ENCODE data around the gene TDG.
"Not testable (repeated sequence)": the region's sequence is repeated elsewhere in the genome, so short reads cannot be mapped to it uniquely, and the experiment has no call there.

The TDG gene

DNA sequence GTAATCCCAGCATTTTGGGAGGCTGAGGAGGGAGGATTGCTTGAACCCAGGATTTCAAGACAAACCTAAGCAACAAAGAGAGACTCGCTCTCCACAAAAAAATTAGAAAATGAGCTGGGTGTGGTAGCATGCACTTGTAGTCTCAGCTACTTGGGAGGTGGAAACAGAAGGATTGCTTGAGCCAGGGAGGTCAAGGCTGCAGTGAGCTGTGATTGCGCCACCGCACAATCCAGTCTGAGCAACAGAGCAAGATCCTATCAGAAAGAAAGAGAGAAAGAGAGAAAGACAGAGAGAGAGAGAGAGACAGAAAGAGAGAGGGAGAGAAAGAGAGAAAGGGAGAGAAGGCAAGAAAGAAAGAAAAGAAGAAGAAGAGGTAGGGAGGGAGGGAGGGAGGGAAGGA, 37.0 kb downstream of the TDG start:
- H3K36me3 ChIP-seq (ENCODE audit: control insufficient read depth, insufficient read depth, low read length): no peaks in the 10 kb centered on the region
- no peak overlapping the region for H3K9ac ChIP-seq (ENCODE audit: low read depth, low read length)
- no peaks in the 10 kb centered on the region for H3K9me3 ChIP-seq (ENCODE audit: control insufficient read depth, insufficient read depth, low read length)
- no peaks in the 10 kb centered on the region for H3K4me1 ChIP-seq (ENCODE audit: control insufficient read depth, insufficient read depth, low read length)
- no peaks in the 10 kb centered on the region for H3K27me3 ChIP-seq (ENCODE audit: control insufficient read depth, insufficient read depth, low read length)
- no peak overlapping the region for H3K4me3 ChIP-seq (ENCODE audit: low read depth, low read length)

DNA sequence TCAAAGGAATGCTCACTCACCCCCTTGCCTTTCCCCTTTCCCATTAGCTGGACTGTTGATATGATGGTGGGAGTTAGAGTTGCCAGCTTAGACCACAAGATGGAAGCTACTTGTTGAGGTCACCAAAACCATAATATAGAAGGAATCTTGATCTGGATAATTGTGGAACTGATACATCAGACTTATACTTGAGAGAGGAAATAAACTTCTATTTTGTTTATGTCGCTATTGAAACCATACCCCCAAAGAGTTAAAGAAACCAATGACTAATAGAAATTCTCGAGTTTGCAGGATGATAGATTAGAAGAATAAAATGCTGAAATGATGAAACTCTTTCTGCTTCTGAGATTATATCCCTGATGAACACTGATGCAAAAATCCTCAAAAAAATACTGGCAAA, 37.9 kb downstream of the TDG start:
- no peaks in the 10 kb centered on the region for H3K36me3 ChIP-seq (ENCODE audit: control insufficient read depth, insufficient read depth, low read length)
- H3K4me1 ChIP-seq (ENCODE audit: control insufficient read depth, insufficient read depth, low read length): no peaks in the 10 kb centered on the region
- H3K4me3 ChIP-seq (ENCODE audit: low read depth, low read length): no peak overlapping the region
- H3K27me3 ChIP-seq (ENCODE audit: control insufficient read depth, insufficient read depth, low read length): no peaks in the 10 kb centered on the region
- no peaks in the 10 kb centered on the region for H3K9me3 ChIP-seq (ENCODE audit: control insufficient read depth, insufficient read depth, low read length)
- H3K9ac ChIP-seq (ENCODE audit: low read depth, low read length): no peak overlapping the region

DNA sequence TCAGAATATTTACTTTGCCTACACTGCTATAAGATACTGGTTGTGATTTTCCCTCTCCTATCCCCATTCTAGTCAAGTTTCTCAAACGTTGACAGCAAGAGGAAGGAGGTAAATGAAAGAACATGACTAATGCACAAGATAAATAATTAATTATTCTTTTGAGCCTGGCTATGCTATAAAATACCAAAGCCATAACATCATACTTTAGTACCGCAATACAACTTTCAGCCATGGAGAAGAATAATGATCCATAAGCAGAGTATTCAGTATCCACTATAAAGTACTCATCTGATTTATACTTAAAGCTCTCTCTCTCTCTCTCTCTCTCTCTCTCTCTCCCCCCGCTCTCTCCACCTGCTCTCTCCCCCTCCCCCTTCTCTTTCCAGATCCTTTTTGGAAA, 41.3 kb downstream of the TDG start:
- H3K9ac ChIP-seq (ENCODE audit: low read depth, low read length): no peak overlapping the region
- no peak overlapping the region for H3K4me3 ChIP-seq (ENCODE audit: low read depth, low read length)
- no peaks in the 10 kb centered on the region for H3K4me1 ChIP-seq (ENCODE audit: control insufficient read depth, insufficient read depth, low read length)
- no peaks in the 10 kb centered on the region for H3K9me3 ChIP-seq (ENCODE audit: control insufficient read depth, insufficient read depth, low read length)
- H3K36me3 ChIP-seq (ENCODE audit: control insufficient read depth, insufficient read depth, low read length): no peaks in the 10 kb centered on the region
- H3K27me3 ChIP-seq (ENCODE audit: control insufficient read depth, insufficient read depth, low read length): no peaks in the 10 kb centered on the region

DNA sequence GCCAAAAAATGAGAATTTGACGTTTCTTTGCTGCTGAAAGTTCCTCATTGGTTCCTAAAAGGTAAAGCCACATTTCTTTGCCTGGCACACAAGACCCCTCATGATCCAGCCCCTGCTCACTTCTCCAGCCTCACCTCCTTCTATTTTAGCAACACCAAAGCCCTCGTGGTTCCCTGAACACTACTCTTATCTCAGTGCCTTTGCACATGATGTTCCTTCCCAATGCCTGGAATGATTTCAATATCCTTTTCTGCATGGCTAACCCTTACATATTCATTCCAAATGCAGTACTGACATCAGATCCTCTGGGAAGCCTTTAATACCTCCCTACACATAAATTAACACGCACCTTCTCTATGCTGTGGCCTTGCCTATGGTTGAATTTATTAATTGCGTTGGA, 44.4 kb downstream of the TDG start:
- Histone ChIP-seq H3K27me3 (ENCODE audit: control insufficient read depth, insufficient read depth, low read length) (no peaks in the 10 kb centered on the region), H3K9ac (ENCODE audit: low read depth, low read length) (no peak overlapping the region), H3K9me3 (ENCODE audit: control insufficient read depth, insufficient read depth, low read length) (no peaks in the 10 kb centered on the region), H3K4me3 (ENCODE audit: low read depth, low read length) (no peak overlapping the region), H3K4me1 (ENCODE audit: control insufficient read depth, insufficient read depth, low read length) (no peaks in the 10 kb centered on the region), H3K36me3 (ENCODE audit: control insufficient read depth, insufficient read depth, low read length) (no peaks in the 10 kb centered on the region)

DNA sequence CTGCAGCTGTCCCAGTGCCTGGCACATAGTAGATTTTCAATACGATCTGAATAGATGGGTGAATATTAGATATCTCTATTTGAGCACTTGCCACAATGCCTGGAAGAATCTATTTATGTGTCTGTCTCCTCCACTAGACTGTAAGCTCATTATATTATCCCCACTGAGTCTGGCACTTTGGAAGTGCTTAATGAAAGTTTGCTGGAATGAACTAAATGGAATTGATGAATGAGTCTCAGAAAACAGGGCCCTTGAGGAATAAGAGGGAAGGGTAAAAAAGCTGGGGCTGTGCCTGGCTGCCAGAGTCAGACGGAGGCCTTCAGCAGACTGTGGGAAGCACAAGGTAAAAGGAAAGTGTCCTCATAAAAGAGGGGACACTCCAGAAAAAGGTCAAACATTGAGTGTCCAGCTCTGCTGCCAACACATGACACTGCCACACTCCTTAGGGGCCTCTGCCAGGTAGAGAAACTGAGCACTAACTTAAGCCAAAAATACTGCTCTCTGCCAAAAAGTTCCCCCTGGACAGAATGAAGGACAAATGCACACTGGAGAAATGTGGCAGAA, 45.0 kb downstream of the TDG start:
- Histone ChIP-seq H3K27me3 (ENCODE audit: control insufficient read depth, insufficient read depth, low read length) (no peaks in the 10 kb centered on the region), H3K9me3 (ENCODE audit: control insufficient read depth, insufficient read depth, low read length) (no peaks in the 10 kb centered on the region), H3K4me3 (ENCODE audit: low read depth, low read length) (no peak overlapping the region), H3K36me3 (ENCODE audit: control insufficient read depth, insufficient read depth, low read length) (no peaks in the 10 kb centered on the region), H3K9ac (ENCODE audit: low read depth, low read length) (no peak overlapping the region), H3K4me1 (ENCODE audit: control insufficient read depth, insufficient read depth, low read length) (no peaks in the 10 kb centered on the region)

DNA sequence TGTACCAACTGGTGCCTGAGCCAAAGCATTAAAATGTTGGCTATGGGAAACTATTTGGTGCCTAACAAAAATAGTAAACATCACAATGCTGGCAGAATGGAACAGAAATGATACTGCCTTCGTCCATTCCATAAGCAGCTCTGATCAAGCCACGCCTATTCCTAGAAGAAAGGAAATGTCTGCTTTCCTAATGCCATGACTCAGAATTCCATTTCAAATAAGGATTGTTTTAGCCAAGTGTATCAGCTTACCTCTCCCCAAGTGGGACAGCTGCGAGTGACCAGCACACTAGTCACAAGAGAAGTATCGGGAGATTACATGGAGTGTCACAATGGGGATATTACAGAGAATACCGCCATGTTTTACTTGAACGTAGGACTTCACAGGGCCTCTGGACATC, 45.6 kb downstream of the TDG start:
- Histone ChIP-seq H3K9ac (ENCODE audit: low read depth, low read length) (no peak overlapping the region), H3K9me3 (ENCODE audit: control insufficient read depth, insufficient read depth, low read length) (no peaks in the 10 kb centered on the region), H3K27me3 (ENCODE audit: control insufficient read depth, insufficient read depth, low read length) (no peaks in the 10 kb centered on the region), H3K4me1 (ENCODE audit: control insufficient read depth, insufficient read depth, low read length) (no peaks in the 10 kb centered on the region), H3K36me3 (ENCODE audit: control insufficient read depth, insufficient read depth, low read length) (no peaks in the 10 kb centered on the region), H3K4me3 (ENCODE audit: low read depth, low read length) (no peak overlapping the region)

DNA sequence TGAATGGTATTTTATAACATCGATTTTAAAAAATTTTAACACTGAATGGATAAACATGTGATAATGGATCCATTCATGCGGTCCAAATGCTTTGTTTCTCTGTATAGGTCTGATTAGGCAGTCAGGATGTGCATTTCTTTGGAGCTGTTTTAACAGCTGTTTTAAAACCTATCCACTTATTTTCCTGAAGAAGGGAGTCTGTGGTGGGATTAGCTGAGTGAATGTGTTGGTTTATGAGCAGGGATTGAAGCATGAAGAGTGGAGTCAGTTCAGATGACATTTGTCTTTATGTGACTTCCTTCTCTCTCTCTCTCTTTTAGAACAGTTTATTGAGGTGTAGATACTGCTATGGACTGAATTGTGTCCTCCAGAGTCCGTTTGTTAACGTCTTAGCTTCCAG, 46.7 kb downstream of the TDG start:
- no peaks in the 10 kb centered on the region for H3K36me3 ChIP-seq (ENCODE audit: control insufficient read depth, insufficient read depth, low read length)
- no peaks in the 10 kb centered on the region for H3K9me3 ChIP-seq (ENCODE audit: control insufficient read depth, insufficient read depth, low read length)
- no peak overlapping the region for H3K4me3 ChIP-seq (ENCODE audit: low read depth, low read length)
- H3K9ac ChIP-seq (ENCODE audit: low read depth, low read length): no peak overlapping the region
- no peaks in the 10 kb centered on the region for H3K27me3 ChIP-seq (ENCODE audit: control insufficient read depth, insufficient read depth, low read length)
- H3K4me1 ChIP-seq (ENCODE audit: control insufficient read depth, insufficient read depth, low read length): no peaks in the 10 kb centered on the region

DNA sequence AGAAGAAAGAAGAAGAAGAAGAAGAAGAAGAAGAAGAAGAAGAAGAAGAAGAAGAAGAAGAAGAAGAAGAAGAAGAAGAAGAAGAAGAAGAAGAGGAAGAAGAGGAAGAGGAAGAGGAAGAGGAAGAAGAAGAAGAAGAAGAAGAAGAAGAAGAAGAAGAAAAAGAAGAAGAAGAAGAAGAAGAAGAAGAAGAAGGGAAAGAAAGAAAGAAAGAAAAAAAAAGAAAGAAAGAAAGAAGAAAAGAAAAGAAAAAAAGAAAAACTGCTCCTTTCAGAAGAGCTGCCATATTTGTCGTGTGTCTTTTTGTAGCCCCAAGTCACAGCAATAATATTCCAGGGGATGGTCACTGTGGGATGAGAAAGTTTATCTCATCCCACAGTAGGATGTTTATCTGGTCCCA, 56.2 kb downstream of the TDG start:
- H3K27me3 ChIP-seq (ENCODE audit: control insufficient read depth, insufficient read depth, low read length); H3K4me3 ChIP-seq (ENCODE audit: low read depth, low read length); H3K9me3 ChIP-seq (ENCODE audit: control insufficient read depth, insufficient read depth, low read length); H3K36me3 ChIP-seq (ENCODE audit: control insufficient read depth, insufficient read depth, low read length); H3K9ac ChIP-seq (ENCODE audit: low read depth, low read length); H3K4me1 ChIP-seq (ENCODE audit: control insufficient read depth, insufficient read depth, low read length): not testable (repeated sequence)

DNA sequence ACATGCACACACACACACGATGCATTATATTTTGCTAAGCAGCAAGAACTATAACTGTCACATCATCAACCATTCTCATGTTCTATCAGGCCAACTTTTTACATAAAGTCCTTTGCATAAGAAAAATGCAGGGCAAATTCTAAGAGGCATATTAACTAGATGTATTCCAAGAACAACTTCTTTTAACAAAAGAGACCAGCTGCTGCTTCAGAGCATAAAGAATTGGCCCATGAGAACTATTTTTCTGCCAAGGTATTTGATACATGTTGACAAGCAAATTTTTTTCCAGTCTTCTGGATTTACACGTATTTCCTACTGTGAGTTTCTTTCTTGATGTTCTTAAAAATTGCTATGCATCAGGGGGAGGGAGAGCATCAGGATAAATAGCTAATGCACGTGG, 57.1 kb downstream of the TDG start:
- Histone ChIP-seq H3K36me3 (ENCODE audit: control insufficient read depth, insufficient read depth, low read length) (no peaks in the 10 kb centered on the region), H3K4me3 (ENCODE audit: low read depth, low read length) (no peak overlapping the region), H3K9ac (ENCODE audit: low read depth, low read length) (no peak overlapping the region), H3K9me3 (ENCODE audit: control insufficient read depth, insufficient read depth, low read length) (no peaks in the 10 kb centered on the region), H3K27me3 (ENCODE audit: control insufficient read depth, insufficient read depth, low read length) (no peaks in the 10 kb centered on the region), H3K4me1 (ENCODE audit: control insufficient read depth, insufficient read depth, low read length) (no peaks in the 10 kb centered on the region)

DNA sequence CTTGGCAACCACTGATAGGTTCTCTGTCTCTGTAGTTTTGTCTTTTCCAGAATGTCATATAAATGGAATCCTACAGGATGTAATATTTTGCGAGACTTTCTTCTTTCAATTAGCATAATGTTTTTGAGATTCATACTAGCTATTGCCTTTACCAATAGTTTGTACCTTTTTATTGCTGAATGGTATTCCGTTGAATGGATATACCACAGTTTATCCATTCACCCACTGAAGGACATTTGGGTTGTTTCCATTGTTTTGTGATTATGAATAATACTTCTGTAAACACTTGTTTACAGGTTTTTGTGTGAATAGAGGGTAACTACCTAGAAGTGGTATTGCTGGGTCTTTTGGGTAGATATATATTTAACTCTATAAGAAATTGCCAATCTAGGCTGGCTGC, 58.0 kb downstream of the TDG start:
- Histone ChIP-seq H3K4me3 (ENCODE audit: low read depth, low read length) (no peak overlapping the region), H3K9ac (ENCODE audit: low read depth, low read length) (no peak overlapping the region), H3K9me3 (ENCODE audit: control insufficient read depth, insufficient read depth, low read length) (no peaks in the 10 kb centered on the region), H3K27me3 (ENCODE audit: control insufficient read depth, insufficient read depth, low read length) (no peaks in the 10 kb centered on the region), H3K4me1 (ENCODE audit: control insufficient read depth, insufficient read depth, low read length) (no peaks in the 10 kb centered on the region), H3K36me3 (ENCODE audit: control insufficient read depth, insufficient read depth, low read length) (no peaks in the 10 kb centered on the region)

DNA sequence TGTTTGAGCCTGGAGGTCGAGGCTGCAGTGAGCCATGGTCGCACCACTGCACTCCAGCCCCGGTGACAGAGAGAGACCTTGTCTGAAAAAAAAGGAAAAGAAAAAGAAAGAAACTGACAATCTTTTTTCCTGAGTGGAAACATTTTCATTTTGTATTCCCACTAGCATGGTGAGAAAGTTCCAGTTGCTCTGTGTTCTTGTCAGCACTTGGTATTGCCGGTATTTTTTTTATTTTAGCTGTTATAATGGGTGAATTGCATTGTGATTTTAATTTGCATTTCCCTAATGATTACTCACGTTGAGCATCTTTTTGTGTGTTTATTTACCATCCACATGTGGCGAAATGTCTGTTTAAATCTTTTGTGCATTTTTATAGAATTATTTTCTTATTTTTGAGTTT, 58.7 kb downstream of the TDG start:
- H3K4me3 ChIP-seq (ENCODE audit: low read depth, low read length): no peak overlapping the region
- no peaks in the 10 kb centered on the region for H3K36me3 ChIP-seq (ENCODE audit: control insufficient read depth, insufficient read depth, low read length)
- no peaks in the 10 kb centered on the region for H3K9me3 ChIP-seq (ENCODE audit: control insufficient read depth, insufficient read depth, low read length)

DNA sequence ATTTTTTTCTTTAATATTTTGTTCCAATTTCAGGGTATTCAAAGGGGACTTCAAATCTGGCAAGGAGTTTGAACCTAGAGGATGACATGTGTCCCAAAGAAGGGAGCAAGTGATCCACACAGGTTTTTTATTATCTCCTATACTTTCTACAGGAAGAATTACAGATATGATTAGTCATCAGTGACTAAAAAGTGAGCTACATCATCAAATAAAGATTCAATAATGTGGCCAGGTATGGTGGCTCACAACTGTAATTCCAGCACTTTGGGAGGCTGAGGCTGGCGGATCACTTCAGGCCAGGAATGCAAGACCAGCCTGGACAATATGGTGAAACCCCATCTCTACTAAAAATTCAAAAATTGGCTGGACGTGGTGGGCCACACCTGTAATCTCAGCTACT, 60.1 kb downstream of the TDG start:
- H3K27me3 ChIP-seq (ENCODE audit: control insufficient read depth, insufficient read depth, low read length): no peaks in the 10 kb centered on the region
- H3K4me1 ChIP-seq (ENCODE audit: control insufficient read depth, insufficient read depth, low read length): no peaks in the 10 kb centered on the region
- H3K4me3 ChIP-seq (ENCODE audit: low read depth, low read length): no peak overlapping the region
- H3K9me3 ChIP-seq (ENCODE audit: control insufficient read depth, insufficient read depth, low read length): no peaks in the 10 kb centered on the region
- no peaks in the 10 kb centered on the region for H3K36me3 ChIP-seq (ENCODE audit: control insufficient read depth, insufficient read depth, low read length)
- no peak overlapping the region for H3K9ac ChIP-seq (ENCODE audit: low read depth, low read length)

More for the DNA sequence above, 58.7 kb downstream of the TDG start:
- H3K27me3 ChIP-seq (ENCODE audit: control insufficient read depth, insufficient read depth, low read length): no peaks in the 10 kb centered on the region
- no peak overlapping the region for H3K9ac ChIP-seq (ENCODE audit: low read depth, low read length)
- no peaks in the 10 kb centered on the region for H3K4me1 ChIP-seq (ENCODE audit: control insufficient read depth, insufficient read depth, low read length)
